Midbrain (tissue), 1 donor: ENCODE measurements around the gene SDK1.

ENCODE experiments used
- DNase-seq: peaks from one replicate; lab custom pipeline; 2025; lab: John Stamatoyannopoulos, UW

SDK1 gene

DNA sequence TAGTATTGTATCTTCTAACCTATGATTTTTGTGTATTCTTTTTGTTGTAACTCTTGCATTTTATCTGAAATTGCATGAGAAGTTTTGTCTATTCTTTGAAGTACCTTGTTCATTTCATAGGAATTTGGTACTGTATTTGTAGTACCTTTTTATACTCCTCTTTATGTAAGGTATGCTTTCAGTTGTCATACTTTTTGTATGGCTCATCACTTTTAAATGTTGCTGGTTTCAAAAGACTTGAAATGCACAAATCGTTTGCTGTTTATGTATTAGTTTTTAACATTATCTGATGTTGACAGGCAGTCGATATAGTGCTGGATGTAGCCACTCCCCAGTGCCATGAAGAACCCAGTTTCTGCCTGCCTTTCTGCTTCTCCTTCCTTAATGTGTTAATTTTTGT, 158.1 kb downstream of the SDK1 start:
- no peak for DNase-seq

GRCh38 chr7:3461923-3462322, 160.9 kb downstream of the SDK1 start:
- DNase-seq = no peak

DNA sequence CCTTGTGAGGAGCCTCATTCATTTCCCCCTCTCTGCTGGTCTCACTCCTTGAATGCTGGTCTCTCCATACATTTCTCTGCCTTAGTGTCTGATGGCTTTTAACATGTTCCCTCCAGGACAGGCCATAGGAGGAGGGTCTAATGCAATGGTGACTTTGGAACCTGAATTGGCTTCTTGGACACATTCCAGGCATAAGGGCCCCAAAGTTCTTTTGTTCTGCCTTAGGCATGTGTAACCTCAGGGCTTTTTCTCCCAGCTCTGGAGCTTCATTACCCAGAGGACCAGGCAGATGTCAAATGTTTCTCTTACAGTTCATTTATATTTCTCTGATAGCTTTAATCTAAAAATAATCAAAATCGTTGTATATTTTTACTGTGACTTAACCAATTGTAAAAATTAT, 162.6 kb downstream of the SDK1 start:
- DNase-seq = no peak

DNA sequence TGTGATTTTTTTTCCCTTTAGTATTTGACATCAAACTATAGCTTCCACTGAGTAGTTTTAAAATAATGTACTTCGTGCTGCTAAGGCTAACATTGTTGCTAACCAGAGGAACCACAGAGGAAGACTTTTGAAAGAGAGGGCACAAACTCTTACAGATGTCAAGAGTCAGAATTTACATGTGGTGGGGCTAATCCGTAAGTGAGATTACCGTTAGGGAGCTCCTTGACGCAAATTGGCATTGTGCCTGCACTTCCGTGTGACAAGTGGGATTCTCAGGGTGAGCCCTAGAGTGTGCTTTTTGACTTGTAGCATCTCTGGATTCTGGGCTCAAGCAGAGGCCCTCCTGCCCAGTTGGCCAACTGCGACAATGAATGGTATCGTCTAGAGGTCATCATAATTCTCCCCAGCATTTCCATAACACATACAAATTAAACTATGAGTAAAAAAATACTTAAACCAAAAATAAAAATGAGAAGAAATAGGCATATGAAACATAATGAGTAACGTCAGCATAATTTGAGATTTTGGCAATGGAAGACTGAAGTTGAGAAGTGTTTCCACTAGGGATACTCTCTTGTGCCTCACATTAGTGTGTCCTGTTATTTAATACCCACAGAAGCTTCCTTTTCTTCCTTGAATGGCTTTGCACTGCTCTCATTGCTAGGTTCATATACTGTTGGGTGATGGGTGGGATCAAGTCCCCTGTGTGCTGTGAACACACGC, 164.0 kb downstream of the SDK1 start:
- no peak for DNase-seq

DNA sequence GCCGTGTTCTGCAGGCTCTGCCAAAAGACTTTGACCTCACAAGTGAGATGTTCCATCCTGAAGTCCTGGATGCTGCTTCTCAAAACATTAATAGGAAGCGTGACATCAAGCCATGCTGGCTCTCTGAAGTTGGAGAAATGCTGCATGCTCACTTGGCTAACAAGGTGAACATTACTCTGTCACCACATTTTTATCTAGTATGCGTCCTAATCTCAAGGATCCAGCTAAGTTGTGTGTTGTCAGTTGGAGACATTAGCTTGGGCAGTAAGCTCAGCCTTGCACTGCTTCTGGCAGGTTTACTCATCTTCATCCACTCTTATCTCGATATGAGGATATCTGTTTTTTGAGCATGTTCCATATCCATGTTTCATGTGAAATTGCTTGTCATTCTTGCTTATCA, 165.2 kb downstream of the SDK1 start:
- DNase-seq = no peak

- DNase-seq = no peak
Measured at GRCh38 chr7:3469641-3470040, 168.6 kb downstream of the SDK1 start.

DNA sequence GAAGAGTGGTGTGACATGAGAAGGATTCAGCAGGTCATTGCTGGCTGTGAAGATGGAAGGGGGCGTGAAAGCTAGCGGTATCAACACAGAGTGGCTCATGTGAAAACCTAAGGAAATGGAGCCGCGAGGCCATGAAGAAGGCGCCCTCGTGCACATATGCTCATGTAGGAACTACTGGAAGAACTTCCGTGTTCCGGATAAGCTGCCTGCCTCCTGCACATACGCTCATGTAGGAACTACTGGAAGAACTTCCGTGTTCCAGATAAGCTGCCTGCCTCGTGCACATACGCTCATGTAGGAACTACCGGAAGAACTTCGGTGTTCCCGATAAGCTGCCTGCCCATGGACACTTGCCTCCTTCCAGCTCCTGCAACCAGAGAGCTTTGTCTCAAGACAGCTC, 179.1 kb downstream of the SDK1 start:
- no peak for DNase-seq

- no peak for DNase-seq
Measured at GRCh38 chr7:3481435-3481834, 180.4 kb downstream of the SDK1 start.

- DNase-seq = no peak
Measured at GRCh38 chr7:3482147-3482921, 181.3 kb downstream of the SDK1 start.

- DNase-seq = no peak
Measured at GRCh38 chr7:3486841-3487240, 185.8 kb downstream of the SDK1 start.

GRCh38 chr7:3488829-3489228, 187.8 kb downstream of the SDK1 start:
- DNase-seq = no peak

- no peak for DNase-seq
Measured at GRCh38 chr7:3493499-3493898, 192.4 kb downstream of the SDK1 start.

GRCh38 chr7:3494947-3495346, 193.9 kb downstream of the SDK1 start:
- no peak for DNase-seq

GRCh38 chr7:3495530-3495929, 194.5 kb downstream of the SDK1 start:
- no peak for DNase-seq

DNA sequence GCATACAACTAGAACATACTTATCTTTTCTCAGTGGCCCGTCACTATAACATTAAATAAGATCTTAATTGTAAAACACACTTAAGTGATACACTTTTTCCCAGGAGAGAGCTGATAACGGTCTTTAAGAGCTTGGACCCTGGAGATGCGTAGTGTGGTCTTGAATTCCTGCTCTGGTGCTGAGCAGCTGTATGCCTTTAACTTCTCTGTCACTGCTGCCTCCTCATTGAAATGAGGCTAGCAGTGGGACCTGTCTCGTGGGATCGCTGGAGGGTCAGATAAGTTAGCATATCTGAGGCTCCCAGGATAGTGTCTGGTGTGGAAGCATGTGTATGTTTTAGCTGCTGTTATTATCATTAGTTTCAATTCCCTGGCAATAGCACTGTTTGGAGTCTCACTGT, 194.9 kb downstream of the SDK1 start:
- DNase-seq = no peak

GRCh38 chr7:3497796-3498195, 196.7 kb downstream of the SDK1 start:
- DNase-seq = no peak

DNA sequence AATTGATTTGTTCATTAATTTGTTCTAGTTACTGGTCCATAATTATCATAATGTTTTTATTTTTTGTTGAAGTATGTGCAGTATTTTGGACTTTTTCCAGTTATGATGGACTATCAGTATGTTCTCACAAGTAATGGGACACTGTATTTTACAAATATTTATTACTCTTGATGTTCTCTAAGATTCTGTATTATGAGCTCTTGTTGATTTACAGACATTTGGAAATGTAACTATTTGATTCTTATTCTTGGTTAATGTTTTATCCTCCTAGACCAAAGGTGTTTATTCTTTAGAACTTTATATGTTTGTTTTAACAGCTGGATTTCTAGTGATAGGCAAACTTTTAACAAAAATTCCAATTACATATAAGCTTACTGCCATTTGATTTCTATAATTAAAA, 200.6 kb downstream of the SDK1 start:
- DNase-seq = no peak

GRCh38 chr7:3504384-3504783, 203.3 kb downstream of the SDK1 start:
- DNase-seq = no peak

DNA sequence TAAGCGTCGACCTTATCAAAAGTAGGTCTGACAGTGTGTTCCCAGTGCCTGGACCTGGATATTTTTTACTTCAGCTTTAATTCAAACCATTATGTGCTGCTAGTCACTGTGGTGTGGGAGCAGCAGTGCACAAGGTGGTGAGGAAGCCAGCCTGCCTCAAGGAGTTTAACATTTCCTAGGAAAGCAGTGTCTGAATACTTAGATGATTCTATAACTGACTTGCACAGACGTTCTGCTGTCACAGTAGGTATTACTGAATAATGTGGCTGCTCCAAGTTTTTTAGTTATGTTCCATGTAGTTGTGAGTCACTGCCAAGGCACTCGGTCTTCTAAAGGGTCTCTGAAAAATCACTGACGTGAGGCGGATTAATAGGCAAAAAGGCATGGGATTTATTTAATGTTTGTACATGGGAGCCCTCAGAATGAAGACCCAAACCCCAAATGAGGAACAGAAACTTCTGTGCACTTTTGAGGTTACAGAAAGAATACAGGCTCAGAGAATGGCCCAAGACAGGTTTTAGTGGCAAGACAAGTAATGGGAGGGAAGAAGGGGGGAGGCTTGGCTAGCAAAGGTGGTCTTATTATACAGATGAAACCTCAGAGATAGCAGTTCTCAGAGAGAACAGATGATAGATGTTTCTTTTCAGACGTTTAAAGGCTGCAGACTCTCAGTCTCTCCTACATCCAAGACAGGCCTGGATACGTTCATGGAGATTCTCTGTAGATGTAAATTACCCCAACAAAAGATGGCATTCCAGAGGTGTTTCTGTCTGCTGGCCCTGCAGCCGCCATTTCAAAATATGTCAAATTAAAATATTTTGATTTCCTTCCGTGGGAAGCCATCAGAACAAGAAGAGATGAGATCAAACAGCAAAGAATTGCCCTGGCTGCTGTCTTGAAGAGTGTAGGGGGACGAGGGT, 209.3 kb downstream of the SDK1 start:
- no peak for DNase-seq

DNA sequence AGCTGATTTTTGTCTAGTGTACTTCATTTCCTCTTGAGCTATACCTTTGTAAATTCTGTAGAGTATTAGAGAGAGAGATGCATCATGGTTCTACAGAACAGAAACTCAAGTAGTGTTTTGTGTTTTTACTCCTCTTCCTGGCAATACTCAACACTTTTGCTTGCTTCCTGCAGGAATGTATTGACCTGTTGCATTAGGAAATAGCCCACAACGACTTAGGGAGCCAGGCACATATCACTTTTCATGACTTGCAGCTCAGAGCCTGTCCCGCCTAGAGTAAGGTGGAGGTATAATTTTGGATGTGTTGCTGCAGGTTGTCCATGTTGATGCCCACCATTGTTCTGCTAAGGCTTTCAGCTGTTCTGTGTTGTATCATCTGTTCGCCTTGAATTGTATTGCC, 216.3 kb downstream of the SDK1 start:
- DNase-seq = no peak

- no peak for DNase-seq
Measured at GRCh38 chr7:3518546-3518945, 217.5 kb downstream of the SDK1 start.

- no peak for DNase-seq
Measured at GRCh38 chr7:3520206-3520605, 219.2 kb downstream of the SDK1 start.
